Liver (tissue), 9 donors: ENCODE measurements around the gene ETAA1. TPM values are rescaled to one million over a fixed set of nuclear protein-coding genes. Genes with fewer than 3 reads are reported as not detected.

Source experiments
- DNase-seq: peaks from one replicate; pipeline ENCODE4 v3.0.0-alpha.2; 2017; ENCODE audit warnings: low spot score
- H3K27ac ChIP-seq, 2 donors: one replicate each; pipeline ENCODE4 v1.7.0; 2013; ENCODE audit warnings: inconsistent platforms in 2 of 2, low read length in 2 of 2, control low read depth in 1 of 2, low read depth in 1 of 2, mild to moderate bottlenecking in 1 of 2
- H3K27me3 ChIP-seq, 4 donors: one replicate each; pipeline versions ENCODE4 v1.6.1 to v1.7.0; 2013; ENCODE audit warnings: low read length in 3 of 4, inconsistent platforms in 1 of 4, mild to moderate bottlenecking in 1 of 4, moderate library complexity in 1 of 4; ENCODE audit not compliant: control insufficient read depth in 4 of 4, insufficient read depth in 4 of 4
- H3K36me3 ChIP-seq, 4 donors: one replicate each; pipeline versions ENCODE4 v1.6.1 to v1.7.0; 2013; ENCODE audit warnings: low read length in 3 of 4, mild to moderate bottlenecking in 3 of 4, low read depth in 1 of 4, moderate library complexity in 1 of 4; ENCODE audit not compliant: control insufficient read depth in 4 of 4, insufficient read depth in 3 of 4
- H3K4me1 ChIP-seq, 4 donors: one replicate each; pipeline versions ENCODE4 v1.6.1 to v1.7.0; 2013; ENCODE audit warnings: low read length in 3 of 4, mild to moderate bottlenecking in 3 of 4, moderate library complexity in 1 of 4; ENCODE audit not compliant: control insufficient read depth in 4 of 4, insufficient read depth in 4 of 4
- H3K4me3 ChIP-seq, 3 donors: one replicate each; pipeline versions ENCODE4 v1.6.1 to v1.7.0; 2013; ENCODE audit warnings: low read length in 3 of 3, control low read depth in 1 of 3, low read depth in 1 of 3, mild to moderate bottlenecking in 1 of 3
- H3K9ac ChIP-seq, 2 donors: one replicate each; pipeline ENCODE4 v1.7.0; 2013; ENCODE audit warnings: low read length in 2 of 2, mild to moderate bottlenecking in 2 of 2, moderate library complexity in 2 of 2, control low read depth in 1 of 2, low read depth in 1 of 2
- H3K9me3 ChIP-seq, 4 donors: one replicate each; pipeline versions ENCODE4 v1.6.1 to v1.7.0; 2013; ENCODE audit warnings: low read length in 3 of 4; ENCODE audit not compliant: control insufficient read depth in 4 of 4
- ATF3 ChIP-seq: IDR thresholded peaks from 2 replicates; pipeline ENCODE4 v1.6.1; 2016; ENCODE audit warnings: antibody characterized with exemption
- CTCF ChIP-seq: fragments of 150-350 bp; IDR thresholded peaks from 2 replicates; pipeline ENCODE4 v1.5.1; 2017; ENCODE audit warnings: improper control_type of control experiment, low read depth, low read length; ENCODE audit not compliant: missing input control
- EGR1 ChIP-seq, 2 donors: IDR thresholded peaks; 2 replicates each; pipeline ENCODE4 v1.6.1; 2016 to 2018; ENCODE audit warnings: antibody characterized with exemption in 2 of 2, low read depth in 2 of 2
- FOXA1 ChIP-seq: IDR thresholded peaks from 2 replicates; pipeline ENCODE4 v1.6.1; 2016; ENCODE audit warnings: antibody characterized with exemption
- FOXA2 ChIP-seq: IDR thresholded peaks from 2 replicates; pipeline ENCODE4 v1.6.1; 2016; ENCODE audit warnings: antibody characterized with exemption
- GABPA ChIP-seq, 2 donors: IDR thresholded peaks in 1 of 2; conservative IDR thresholded peaks in 1 of 2; 2 replicates each; pipeline ENCODE4 v1.6.1; 2016; ENCODE audit warnings: antibody characterized with exemption in 2 of 2, mild to moderate bottlenecking in 1 of 2, moderate library complexity in 1 of 2
- HNF4A ChIP-seq, 2 donors: conservative IDR thresholded peaks; 2 replicates each; pipeline ENCODE4 v1.6.1; 2016; ENCODE audit warnings: antibody characterized with exemption in 2 of 2, mild to moderate bottlenecking in 2 of 2
- HNF4G ChIP-seq: IDR thresholded peaks from 2 replicates; pipeline ENCODE4 v1.6.1; 2016; ENCODE audit warnings: antibody characterized with exemption
- JUND ChIP-seq, 2 donors: IDR thresholded peaks; 2 replicates each; pipeline ENCODE4 v1.6.1; 2016; ENCODE audit warnings: antibody characterized with exemption in 2 of 2
- MAX ChIP-seq: IDR thresholded peaks from 2 replicates; pipeline ENCODE4 v1.6.1; 2016; ENCODE audit warnings: antibody characterized with exemption
- NR2F2 ChIP-seq: IDR thresholded peaks from 2 replicates; pipeline ENCODE4 v1.6.1; 2016; ENCODE audit warnings: antibody characterized with exemption
- RAD21 ChIP-seq, 2 donors: IDR thresholded peaks; 2 replicates each; pipeline ENCODE4 v1.6.1; 2016; ENCODE audit warnings: antibody characterized with exemption in 2 of 2, mild to moderate bottlenecking in 2 of 2
- SP1 ChIP-seq: IDR thresholded peaks from 2 replicates; pipeline ENCODE4 v1.6.1; 2018; ENCODE audit warnings: antibody characterized with exemption, mild to moderate bottlenecking
- TAF1 ChIP-seq: conservative IDR thresholded peaks from 2 replicates; pipeline ENCODE4 v1.6.1; 2016; ENCODE audit warnings: antibody characterized with exemption, mild to moderate bottlenecking
- YY1 ChIP-seq: IDR thresholded peaks from 2 replicates; pipeline ENCODE4 v1.6.1; 2016; ENCODE audit warnings: antibody characterized with exemption, mild to moderate bottlenecking
- ZBTB33 ChIP-seq: IDR thresholded peaks from 2 replicates; pipeline ENCODE4 v1.6.1; 2016; ENCODE audit warnings: antibody characterized with exemption
- WGBS: extraction: QIAGEN DNeasy Blood & Tissue Kit; methylation state at CpG from one replicate; pipeline ENCODE4 v1.1.7; 2013; 5-methylcytosine and 5-hydroxymethylcytosine counted together
- polyA plus RNA-seq, 2 donors: library from polyadenylated mRNA; stranded (reverse) in 1 of 2; unstranded in 1 of 2; fragments of 200-250 nt in 1 of 2; fragments of >200 nt in 1 of 2; fragmentation: Nextera tagmentation in 1 of 2; extraction: Ambion mirVana in 1 of 2; gene quantifications; one replicate each; pipeline versions ENCODE4 v1.2.1 to v1.2.3, GENCODE V29; 2013 to 2015
- total RNA-seq, 2 donors: library from RNA; depleted of rRNA; stranded (reverse); fragments of >200 nt; gene quantifications; one replicate each; pipeline ENCODE4 v1.2.3, GENCODE V29; 2014
- donor health status: healthy.
- donor health status: healthy.
- donor health status: healthy.
- donor health status: healthy.
- donor health status: healthy.

The ETAA1 gene
- total and polyA plus RNA-seq, 4 donors = 2.9 to 7.7 (median 4.9) TPM

- no peak overlapping the region for H3K4me3 ChIP-seq
- peaks cover 0 to 6% (median 0%) of the 10 kb centered on the region in 4 donors for H3K9me3 ChIP-seq
- no peak for TF ChIP-seq YY1
- no peak for TF ChIP-seq NR2F2
- no peak for TF ChIP-seq HNF4A (conservative IDR thresholded peaks at IDR 0.05)
- no peak for TF ChIP-seq FOXA2
- TF ChIP-seq SP1 = no peak
- TF ChIP-seq JUND (IDR thresholded peaks at IDR 0.05) = no peak
- no peak for TF ChIP-seq EGR1 (IDR thresholded peaks at IDR 0.05; ENCODE audit: low read depth in 2 of 2)
- TF ChIP-seq ATF3 = no peak
- TF ChIP-seq GABPA (IDR thresholded peaks at IDR 0.05 in 1 of 2, conservative IDR thresholded peaks at IDR 0.05 in 1 of 2) = no peak
- TF ChIP-seq FOXA1 = no peak
- TF ChIP-seq ZBTB33 = no peak
- no peak for TF ChIP-seq MAX
- TF ChIP-seq RAD21 (IDR thresholded peaks at IDR 0.05) = no peak
- H3K9ac ChIP-seq = no peak overlapping the region
- H3K27me3 ChIP-seq = no peaks in the 10 kb centered on the region
- no peak overlapping the region for H3K27ac ChIP-seq
- H3K4me1 ChIP-seq = no peaks in the 10 kb centered on the region
- H3K36me3 ChIP-seq = no peaks in the 10 kb centered on the region
- WGBS = 92% methylated on average over 1 of the region's 1 CpG
- no peak for DNase-seq
These were observed 18.1 kb upstream of the ETAA1 start for GRCh38 chr2:67379048-67379447.

- H3K27me3 ChIP-seq = no peaks in the 10 kb centered on the region
- no peak overlapping the region for H3K4me3 ChIP-seq
- no peak overlapping the region for H3K9ac ChIP-seq
- WGBS = 67% methylated on average over 3 of the region's 3 CpGs
- H3K36me3 ChIP-seq = no peaks in the 10 kb centered on the region
- DNase-seq = no peak
- H3K27ac ChIP-seq = no peak overlapping the region
- no peak for TF ChIP-seq ZBTB33
- no peak for TF ChIP-seq ATF3
- H3K9me3 ChIP-seq = peaks cover 0 to 1% (median 0%) of the 10 kb centered on the region in 4 donors
- no peaks in the 10 kb centered on the region for H3K4me1 ChIP-seq
These were observed 12.9 kb upstream of the ETAA1 start for GRCh38 chr2:67384123-67384822.

- no peak for DNase-seq
- H3K27ac ChIP-seq = no peak overlapping the region
- no peaks in the 10 kb centered on the region for H3K36me3 ChIP-seq
- no peaks in the 10 kb centered on the region for H3K4me1 ChIP-seq
- H3K9ac ChIP-seq = no peak overlapping the region
- H3K4me3 ChIP-seq = no peak overlapping the region
- WGBS = 95% methylated on average over 2 of the region's 2 CpGs
- H3K27me3 ChIP-seq = no peaks in the 10 kb centered on the region
- no peaks in the 10 kb centered on the region for H3K9me3 ChIP-seq
- TF ChIP-seq TAF1 = no peak
- TF ChIP-seq JUND (IDR thresholded peaks at IDR 0.05) = no peak
- TF ChIP-seq HNF4G = no peak
- TF ChIP-seq FOXA2 = no peak
- no peak for TF ChIP-seq FOXA1
- TF ChIP-seq SP1 = no peak
- TF ChIP-seq YY1 = no peak
- TF ChIP-seq NR2F2 = no peak
- no peak for TF ChIP-seq CTCF
- no peak for TF ChIP-seq GABPA (IDR thresholded peaks at IDR 0.05 in 1 of 2, conservative IDR thresholded peaks at IDR 0.05 in 1 of 2)
- TF ChIP-seq HNF4A (conservative IDR thresholded peaks at IDR 0.05) = no peak
- no peak for TF ChIP-seq MAX
- TF ChIP-seq RAD21 (IDR thresholded peaks at IDR 0.05) = no peak
- no peak for TF ChIP-seq ZBTB33
These were observed 8.5 kb upstream of the ETAA1 start for GRCh38 chr2:67388680-67389079.
